Measurements from ENCODE around the gene C7.
"Not testable (repeated sequence)": the region's sequence is repeated elsewhere in the genome, so short reads cannot be mapped to it uniquely, and the experiment has no call there.

Gene C7

DNA sequence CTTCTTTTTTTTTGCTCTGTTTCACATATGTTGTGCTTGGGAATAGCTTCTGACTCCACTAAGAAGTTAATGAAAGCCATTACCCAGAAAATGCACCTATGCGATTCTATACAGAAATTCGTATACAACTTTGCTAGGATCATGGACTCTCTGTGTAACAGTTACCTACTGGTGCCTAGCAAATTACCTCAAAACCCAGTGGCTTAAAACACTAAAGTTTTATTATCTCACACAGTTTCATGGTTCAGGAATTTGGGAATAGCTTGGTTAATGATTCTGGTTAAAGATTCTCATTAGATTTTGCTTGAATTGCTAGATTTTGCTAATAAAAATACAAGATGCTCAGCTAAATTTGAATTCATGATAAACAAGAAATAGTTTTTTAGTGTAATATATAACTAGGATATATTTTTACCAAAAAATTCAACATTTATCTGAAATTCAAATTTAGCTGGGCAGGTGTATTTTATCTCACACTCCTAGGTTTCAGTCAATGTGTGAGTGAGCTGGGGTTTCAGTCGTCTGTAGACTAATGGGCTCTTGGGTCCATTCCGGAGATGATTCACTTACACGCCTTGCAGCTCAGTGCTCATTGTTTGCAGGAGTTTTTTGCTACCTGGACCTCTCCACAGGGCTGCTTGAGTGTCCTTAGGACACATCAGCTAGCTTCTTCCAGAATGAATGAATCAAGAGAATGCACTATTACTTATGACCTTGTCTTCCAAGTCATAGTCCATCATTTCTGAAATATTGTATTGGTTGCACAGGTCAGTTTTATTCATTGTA lies 86.7 kb downstream of the C7 start:
- DNase-seq: no peak

GRCh38 chr5:40999142-40999541 lies 89.8 kb downstream of the C7 start:
- DNase-seq: no peak

- no peak for DNase-seq
Observed at GRCh38 chr5:40999966-41000365, 90.7 kb downstream of the C7 start.

GRCh38 chr5:41003670-41004376 lies 94.5 kb downstream of the C7 start:
- no peak for DNase-seq

- no peak for DNase-seq
Observed at GRCh38 chr5:41004931-41005330, 95.6 kb downstream of the C7 start.

DNA sequence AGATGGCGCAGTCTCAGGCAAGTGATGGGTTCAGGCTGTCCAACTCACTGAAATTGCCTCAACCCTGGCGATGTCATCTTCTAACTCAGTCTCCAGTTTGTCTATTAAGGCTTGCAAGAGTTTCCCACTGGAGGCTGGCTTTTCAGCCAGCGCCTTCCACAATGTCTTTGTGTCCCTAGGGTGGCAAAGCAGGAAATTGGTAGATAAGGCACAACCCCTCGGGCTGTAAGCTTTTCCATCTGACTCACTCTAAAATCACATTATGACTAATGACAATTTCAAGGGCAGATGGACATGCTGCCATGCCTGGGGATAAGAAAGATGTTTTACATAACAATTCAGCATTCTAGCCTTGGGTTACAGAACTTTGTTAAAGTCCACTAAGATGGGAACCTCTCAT lies 99.9 kb downstream of the C7 start:
- DNase-seq: no peak

DNA sequence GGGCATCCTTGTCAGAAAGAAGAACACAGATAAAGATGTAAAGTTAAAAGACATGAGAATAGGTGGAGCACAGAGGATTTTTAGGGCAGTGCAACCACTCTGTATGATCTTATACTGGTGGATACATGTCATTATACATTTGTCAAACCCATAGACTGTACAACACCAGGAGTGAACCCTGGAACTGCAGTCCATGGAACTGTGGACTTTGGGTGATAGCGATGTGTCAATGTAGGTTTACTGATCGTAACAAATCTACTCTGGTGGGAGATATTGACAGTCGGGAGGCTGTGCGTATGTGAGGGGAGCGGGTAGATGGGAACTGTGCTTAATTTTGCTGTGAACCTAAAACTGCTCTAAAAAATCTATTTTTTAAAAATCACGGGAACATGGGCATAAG lies 101.3 kb downstream of the C7 start:
- DNase-seq: no peak

DNA sequence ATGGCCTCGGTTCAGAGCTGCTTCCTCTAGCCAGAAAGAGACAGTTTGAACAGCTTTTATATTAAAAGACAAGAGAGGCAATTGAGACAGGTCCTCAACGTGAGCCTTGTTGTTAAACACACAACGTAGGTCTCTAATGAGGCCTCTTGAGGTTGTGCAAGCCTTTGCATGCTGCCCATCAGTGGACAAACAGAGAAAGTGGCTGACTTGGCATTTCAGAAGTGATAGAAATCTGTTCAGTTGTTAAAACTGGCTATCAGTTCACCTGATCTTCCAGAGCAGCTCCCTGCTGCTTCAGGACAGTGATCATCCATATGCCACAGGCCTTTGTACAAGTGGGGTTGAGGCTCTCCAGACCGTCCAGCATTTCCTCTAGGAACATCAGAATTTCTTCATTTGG lies 103.0 kb downstream of the C7 start:
- no peak for DNase-seq

DNA sequence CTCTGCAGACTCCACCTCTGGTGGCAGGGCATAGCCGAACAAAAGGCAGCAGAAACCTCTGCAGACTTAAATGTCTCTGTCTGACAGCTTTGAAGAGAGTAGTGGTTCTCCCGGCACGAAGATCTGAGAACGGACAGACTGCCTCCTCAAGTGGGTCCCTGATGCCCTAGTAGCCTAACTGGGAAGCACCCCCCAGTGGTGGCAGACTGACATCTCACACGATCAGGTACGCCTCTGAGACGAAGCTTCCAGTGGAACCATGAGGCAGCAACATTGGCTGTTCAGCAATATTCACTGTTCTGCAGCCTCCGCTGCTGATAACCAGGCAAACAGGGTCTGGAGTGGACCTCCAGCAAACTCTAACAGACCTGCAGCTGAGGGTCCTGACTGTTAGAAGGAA lies 113.3 kb downstream of the C7 start:
- DNase-seq: not testable (repeated sequence)

All from 8988T (cell line).